Stimulated activated naive CD4-positive, alpha-beta T cell treated with Interleukin-2 at 50 U/mL for 16 hours (primary cell): ENCODE measurements around the gene SLC26A3.

Source experiments
- DNase-seq: peaks from one replicate; lab custom pipeline; 2025; lab: John Stamatoyannopoulos, UW

The SLC26A3 gene

DNA sequence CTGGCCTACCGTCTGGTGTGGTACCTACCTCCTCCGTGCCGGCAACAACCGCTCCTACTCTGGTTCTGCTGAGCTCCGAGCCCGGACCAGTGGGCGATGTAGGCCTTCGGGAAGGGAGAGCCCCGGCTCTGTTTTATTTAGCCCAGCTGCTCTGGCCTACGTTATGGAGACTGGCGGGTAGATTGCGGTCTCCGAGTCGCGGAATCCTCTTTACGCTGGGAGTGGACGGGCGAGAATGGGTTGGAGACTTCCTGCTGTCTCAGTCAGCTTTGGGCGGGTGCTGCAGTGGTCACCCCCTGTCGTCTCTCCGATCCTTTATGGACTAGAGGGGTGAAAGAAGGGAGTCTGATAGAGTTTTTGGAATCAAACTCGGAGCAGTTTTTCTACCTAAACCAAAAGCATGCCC lies 58.7 kb downstream of the SLC26A3 start:
- no peak for DNase-seq

DNA sequence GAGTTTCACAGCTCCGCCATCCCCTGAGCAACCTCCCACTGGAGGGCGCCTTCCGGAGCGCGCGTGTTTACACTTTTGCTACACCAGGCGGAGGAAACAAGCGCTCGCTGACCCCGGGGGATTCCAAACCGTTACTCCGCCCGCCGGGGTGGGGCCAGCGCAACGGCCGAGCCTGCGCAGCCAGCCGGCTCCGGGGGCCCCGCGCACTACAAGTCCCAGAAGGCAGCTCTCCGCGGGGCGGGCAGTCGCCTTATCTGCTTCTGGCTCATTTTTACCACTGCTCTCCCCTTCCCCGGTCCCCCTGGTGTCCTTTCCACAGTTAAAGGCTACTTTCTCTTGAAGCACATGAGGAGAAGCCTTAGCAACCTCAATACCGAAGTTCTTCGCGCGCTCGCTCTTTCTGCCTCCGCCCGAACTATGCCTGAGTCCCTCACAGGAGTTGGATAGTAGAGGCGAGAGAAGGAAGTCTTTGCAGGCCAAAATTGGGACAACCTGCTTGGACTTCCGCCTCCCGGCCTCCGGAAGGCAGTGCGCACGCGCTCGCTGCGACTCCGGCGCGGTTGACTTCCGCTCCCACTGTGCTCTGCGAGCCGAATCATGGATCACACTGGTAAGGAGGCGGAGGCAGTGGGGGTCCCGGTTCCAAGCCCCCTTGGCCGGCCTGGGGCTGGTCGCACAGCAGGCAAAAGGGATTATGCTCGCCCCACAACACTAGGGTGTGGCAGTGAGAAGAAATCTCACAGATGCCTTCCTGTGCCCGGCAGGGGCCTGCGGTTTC lies 59.3 kb downstream of the SLC26A3 start, which contains the start of gene CBLL1:
Gene CBLL1, plus strand, starts transcription at position 576 of the 778 bp plus-strand sequence. Its CDS starts 22 bp downstream, at position 598.
- DNase-seq: peak; percentile 98

DNA sequence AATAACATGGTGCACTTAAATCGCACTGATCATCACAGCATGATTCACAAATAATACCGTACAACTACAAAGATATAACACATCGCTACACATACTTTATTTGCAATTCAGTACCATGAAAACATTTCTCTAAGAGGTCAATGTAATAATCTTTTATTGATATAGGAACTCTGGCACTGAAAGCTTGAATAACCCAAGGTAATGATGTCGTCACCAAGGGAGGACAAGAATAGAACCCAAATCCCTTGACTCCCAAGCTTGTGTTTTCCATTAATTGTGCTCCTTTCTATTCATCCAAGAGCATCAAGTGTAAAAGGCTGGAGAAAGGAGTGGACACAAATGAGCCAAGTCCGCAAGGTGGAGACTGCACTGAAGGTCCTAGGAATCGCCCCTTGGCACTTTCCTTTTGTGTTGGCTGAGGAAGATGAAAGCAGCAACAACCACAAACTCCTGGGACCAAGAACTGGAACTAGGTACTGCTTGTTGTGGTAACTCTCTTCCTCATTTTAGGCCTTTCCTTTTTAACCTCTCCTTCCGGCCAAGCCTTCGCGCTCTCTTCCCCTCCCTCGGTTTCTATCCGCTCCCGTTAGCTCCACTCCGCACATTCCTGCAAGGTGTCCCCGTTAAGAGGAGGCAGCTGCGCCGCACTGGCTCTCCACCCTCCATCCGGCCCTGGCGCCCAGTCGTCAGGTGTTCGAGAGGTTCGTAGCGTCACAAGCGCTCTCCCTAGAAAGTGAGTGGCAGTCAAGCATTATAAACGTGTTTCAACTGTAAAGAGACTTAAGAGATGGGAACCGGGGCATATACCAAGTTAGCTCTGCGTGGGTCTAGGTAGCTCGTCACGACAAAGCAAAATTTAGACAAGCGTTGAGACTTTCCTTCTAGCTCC lies 60.1 kb downstream of the SLC26A3 start:
- peak; percentile 78 for DNase-seq

DNA sequence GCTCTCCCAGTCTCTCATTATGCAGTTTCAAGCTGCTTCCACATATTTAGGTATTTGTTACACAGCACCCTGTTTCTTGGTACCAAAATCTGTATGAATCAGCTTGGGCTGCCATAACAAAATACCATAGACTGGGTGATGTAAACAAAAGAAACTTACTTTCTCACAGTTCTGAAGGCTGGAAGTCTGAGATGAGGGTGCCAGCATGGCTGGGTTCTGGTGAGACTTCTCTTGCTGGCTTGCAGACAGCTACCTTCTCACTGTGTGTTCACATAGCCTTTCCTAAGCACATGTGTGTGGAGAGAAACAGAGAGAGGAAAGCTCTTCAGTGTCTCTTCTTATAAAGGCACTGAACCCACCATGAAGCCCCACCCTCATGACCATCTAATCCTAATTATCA lies 74.7 kb downstream of the SLC26A3 start:
- DNase-seq: no peak

DNA sequence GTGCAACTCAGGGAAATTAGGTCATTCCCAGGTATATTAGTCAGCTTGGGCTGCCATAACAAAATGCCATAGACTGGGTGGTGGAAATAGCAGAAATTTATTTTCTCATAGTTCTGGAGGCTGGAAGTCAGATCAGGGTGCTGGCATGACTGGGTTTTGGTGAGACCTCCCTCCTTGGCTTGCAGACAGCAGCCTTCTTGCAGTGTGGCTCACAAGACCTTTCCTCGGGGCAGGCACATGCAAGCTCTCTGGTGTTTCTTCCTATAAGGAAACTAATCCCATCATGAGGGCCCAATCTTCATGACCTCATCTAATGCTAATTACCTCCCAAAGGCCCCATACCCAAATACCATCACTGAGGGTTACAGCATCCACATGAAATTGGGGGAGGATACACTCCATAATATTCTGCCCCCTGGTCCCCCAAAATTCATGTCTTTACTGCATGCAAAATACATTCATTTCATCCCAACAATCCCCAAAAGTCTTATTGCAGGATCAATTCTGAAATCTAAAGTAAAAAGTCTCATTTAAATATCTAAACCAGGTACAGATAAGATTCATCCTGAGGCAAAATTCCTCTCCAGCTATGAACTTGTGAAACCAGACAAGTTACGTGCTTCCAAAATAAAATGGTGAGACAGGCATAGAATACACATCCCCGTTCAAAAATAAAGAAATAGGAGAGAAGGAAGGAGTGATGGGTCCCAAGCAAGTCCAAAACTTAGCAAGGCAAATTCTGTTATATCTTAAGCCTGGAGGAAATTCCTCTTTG lies 76.5 kb downstream of the SLC26A3 start:
- DNase-seq: no peak

DNA sequence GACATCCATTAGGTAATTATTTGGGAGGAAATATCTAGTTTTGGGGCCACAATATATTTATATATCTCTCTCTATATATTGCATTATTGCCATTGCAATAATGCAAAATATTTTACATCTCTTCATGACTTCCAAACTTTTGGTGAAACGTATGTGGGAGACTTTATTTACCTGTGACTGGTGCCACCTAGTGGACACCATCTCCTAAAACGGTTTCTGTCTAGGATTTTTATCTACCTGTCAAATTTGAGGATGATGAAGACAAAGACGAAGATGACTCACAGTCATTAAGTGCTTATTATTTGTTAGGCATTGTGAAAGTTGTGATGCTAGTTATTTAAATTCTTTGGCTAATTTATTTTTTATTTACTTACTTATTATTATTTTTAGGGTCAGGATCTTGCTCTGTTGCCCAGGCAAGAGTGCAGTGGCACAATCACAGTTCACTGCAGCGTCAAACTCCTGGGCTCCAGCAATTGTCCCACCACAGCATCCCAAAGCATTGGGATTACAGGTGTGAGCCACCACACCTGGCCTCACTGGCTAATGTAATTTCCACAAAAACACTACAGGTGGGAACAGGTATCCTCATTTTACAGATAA lies 77.8 kb downstream of the SLC26A3 start:
- DNase-seq: peak; percentile 19

DNA sequence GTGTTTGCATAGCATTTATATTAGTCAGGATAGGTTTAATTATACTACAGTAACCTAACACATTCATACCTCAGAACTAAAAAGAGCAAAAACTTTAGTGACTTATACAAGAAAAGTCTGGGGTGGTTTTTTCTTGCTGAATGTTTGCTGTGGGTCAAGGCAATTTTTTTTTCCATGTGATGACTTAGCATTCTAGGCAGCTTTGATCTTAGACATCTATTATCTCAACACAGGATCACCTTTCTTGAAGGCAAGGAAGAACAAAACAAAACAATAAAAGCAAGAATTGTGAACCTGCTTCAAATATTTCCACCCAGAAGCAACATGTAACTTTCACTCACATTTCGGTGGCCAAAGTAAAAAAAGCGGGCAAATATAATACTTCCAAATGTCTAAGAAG lies 79.8 kb downstream of the SLC26A3 start:
- DNase-seq: no peak

DNA sequence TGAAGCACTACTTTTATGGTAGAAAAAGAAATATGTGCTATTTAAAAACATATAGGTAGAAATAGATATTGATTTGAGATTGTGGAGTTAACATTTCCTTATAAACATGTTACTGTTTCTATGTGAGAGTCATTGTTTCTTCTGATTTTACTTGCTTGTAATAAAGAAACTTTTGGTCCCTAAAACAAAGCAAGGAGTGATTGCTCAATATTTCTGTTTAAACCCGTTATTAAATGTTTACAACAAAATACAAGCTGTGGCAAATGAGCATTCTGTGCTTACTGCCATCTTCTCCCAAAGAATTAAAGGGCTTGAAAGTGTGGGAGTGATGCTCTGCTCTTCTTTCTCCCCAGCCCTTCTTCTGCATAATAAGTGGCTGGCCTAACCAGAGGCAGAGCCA lies 81.7 kb downstream of the SLC26A3 start:
- DNase-seq: no peak

DNA sequence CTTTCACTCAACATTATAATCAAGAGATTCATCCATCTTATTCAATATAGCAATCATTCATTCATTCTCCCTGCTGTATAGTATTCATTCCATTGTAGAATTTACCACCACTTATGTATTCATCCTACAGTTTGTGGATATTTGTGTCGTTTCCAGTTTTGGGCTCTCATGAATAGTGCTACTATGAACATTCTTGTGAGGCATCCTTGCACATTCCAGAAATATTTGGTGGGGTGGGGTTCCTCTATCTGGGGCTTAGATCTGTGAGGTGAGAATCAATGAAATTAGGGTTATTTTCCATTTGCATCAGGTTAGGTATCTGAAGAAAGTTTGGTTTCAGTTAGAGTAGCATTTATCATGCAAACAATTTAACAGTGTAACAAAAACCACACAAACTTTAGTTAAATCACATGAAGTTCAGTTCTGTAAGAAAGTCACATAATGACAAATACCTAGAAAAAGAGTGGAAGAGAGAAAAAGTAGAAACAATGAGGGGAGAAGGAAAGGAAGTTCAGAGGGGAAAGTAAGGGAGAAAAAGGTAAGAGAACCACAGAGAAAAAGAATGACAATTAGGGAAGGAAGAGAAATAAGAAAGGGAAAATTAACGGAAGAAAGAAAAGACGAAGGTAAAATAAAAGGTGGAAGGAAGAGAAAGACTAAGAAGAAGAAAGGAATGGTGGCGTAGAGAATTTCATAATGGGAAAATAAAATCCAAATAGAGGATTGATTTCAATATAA lies 84.4 kb downstream of the SLC26A3 start:
- no peak for DNase-seq

DNA sequence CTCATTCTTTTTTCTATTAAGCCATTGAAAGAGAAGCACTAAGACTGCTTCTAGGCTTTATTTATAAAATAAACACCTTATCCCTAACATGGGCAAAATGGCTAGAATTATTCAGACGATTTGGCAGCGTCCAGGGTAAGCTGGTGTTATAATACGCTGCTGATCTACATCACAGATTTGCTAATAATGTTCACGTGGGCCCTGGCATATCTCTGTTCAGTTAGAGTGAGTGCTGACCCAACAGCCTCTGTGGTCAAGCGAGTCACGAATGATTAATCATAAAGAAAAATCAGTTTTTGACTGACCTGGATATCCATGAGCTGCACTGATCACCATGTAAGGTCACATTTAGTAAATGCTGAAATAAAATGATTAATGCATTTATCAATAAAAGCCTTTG lies 87.5 kb downstream of the SLC26A3 start:
- DNase-seq: no peak
